ENCODE results near the gene PRKAG2.
"Not testable (repeated sequence)": the region's sequence is repeated elsewhere in the genome, so short reads cannot be mapped to it uniquely, and the experiment has no call there.

The PRKAG2 gene

DNA sequence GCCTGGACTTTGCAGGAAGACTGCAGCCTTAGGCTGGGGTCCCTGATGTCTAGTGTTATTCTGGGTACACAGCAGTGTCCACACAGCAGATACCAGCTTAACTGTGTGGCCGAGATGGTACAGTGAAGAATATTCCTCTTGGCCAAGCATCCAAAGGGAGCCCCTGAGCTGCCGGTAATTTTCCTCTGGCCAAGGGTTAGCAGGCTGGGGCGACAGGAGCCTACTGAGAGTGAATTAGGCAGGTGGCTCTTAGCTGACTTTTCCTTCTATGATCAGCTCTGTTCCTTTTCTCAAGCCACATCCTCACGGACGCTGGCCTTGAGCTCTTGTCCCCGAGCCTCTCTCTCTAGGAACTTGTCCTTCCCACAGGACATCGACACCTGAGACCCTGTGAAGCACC lies 29.8 kb downstream of the PRKAG2 start:
- DNase-seq (ENCODE audit: low read depth) = no peak
- TF ChIP-seq MYC (IDR thresholded peaks at IDR 0.05; ENCODE audit: low read depth, low read length) (no peak), POLR2A (IDR thresholded peaks at IDR 0.05; ENCODE audit: extremely low read depth, insufficient read length) (no peak)
- TF ChIP-seq, protein P1, sequence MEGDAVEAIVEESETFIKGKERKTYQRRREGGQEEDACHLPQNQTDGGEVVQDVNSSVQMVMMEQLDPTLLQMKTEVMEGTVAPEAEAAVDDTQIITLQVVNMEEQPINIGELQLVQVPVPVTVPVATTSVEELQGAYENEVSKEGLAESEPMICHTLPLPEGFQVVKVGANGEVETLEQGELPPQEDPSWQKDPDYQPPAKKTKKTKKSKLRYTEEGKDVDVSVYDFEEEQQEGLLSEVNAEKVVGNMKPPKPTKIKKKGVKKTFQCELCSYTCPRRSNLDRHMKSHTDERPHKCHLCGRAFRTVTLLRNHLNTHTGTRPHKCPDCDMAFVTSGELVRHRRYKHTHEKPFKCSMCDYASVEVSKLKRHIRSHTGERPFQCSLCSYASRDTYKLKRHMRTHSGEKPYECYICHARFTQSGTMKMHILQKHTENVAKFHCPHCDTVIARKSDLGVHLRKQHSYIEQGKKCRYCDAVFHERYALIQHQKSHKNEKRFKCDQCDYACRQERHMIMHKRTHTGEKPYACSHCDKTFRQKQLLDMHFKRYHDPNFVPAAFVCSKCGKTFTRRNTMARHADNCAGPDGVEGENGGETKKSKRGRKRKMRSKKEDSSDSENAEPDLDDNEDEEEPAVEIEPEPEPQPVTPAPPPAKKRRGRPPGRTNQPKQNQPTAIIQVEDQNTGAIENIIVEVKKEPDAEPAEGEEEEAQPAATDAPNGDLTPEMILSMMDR (IDR thresholded peaks at IDR 0.05; ENCODE audit: low read depth, low read length) = no peak
- TF ChIP-seq, protein P2, sequence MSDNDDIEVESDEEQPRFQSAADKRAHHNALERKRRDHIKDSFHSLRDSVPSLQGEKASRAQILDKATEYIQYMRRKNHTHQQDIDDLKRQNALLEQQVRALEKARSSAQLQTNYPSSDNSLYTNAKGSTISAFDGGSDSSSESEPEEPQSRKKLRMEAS (IDR thresholded peaks at IDR 0.05; ENCODE audit: low read depth, low read length) = no peak
- no peak overlapping the region for H3K4me3 ChIP-seq (ENCODE audit: low read depth, low read length)

DNA sequence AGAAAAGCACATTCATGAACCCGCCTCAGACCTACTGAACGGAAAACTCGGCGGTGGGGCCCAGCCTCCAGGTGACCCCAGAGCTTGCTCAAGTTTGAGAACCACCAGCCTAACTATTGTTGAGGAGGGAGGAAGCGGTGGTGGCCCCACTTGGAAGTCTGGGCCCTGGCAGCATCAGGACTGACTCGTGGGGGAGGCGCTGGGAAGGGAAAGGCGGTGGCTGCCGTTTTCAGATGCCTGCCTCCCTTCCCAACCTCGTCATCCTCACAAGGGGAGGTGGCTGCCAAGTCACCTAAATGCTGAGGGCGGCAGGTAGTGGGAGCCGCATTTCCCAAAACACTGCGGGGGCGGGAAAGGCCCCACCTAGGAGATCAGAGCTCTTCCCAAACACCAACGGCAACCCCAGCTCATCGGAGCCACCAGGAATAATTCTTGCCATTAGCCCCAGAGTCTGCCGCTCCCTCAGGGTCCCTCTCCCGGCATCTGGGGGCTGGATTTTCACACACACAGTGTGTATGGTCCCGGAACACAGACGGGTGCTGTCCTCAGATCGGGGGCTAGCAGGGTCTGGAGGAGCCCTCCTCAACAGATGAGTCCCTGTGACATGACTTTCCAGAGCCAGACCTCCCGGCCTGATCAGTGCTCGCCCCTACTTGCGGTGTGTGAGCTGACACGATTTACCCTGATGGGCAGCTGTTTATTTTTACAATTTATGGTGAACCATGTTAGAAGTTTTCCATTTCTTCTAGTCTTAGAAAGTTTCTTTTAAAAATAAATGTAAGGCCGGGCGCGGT lies 31.3 kb downstream of the PRKAG2 start:
- H3K4me3 ChIP-seq (ENCODE audit: low read depth, low read length) = no peak overlapping the region
- DNase-seq (ENCODE audit: low read depth) = no peak
- TF ChIP-seq, protein P1 (IDR thresholded peaks at IDR 0.05; ENCODE audit: low read depth, low read length) = no peak
- TF ChIP-seq, protein P2 (IDR thresholded peaks at IDR 0.05; ENCODE audit: low read depth, low read length) = no peak
- TF ChIP-seq POLR2A (IDR thresholded peaks at IDR 0.05; ENCODE audit: extremely low read depth, insufficient read length) = no peak
- no peak for TF ChIP-seq MYC (IDR thresholded peaks at IDR 0.05; ENCODE audit: low read depth, low read length)

DNA sequence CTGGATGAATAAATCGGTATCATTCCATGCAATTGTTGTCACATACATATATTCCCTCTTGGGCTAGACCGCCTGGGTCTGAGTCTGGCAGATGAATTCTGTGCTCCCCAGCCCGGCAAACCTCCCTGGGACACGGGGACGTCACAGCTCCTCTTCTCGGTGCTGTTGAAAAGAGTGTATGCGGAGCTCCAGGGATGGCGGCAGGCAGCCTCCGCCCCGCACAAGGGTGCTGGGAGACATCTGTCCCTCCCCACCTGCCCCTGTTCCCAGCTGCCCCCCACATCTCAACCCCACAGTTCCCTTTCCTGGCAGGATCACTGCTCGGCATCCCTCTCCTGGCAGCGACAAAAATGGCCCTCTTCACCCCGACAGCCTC lies 32.1 kb downstream of the PRKAG2 start:
- TF ChIP-seq, protein P2 (IDR thresholded peaks at IDR 0.05; ENCODE audit: low read depth, low read length) = no peak
- 0 out of 2 replicates have a peak, but pooled peaks have one; percentile 4 for TF ChIP-seq MYC (IDR thresholded peaks at IDR 0.05; ENCODE audit: low read depth, low read length)

DNA sequence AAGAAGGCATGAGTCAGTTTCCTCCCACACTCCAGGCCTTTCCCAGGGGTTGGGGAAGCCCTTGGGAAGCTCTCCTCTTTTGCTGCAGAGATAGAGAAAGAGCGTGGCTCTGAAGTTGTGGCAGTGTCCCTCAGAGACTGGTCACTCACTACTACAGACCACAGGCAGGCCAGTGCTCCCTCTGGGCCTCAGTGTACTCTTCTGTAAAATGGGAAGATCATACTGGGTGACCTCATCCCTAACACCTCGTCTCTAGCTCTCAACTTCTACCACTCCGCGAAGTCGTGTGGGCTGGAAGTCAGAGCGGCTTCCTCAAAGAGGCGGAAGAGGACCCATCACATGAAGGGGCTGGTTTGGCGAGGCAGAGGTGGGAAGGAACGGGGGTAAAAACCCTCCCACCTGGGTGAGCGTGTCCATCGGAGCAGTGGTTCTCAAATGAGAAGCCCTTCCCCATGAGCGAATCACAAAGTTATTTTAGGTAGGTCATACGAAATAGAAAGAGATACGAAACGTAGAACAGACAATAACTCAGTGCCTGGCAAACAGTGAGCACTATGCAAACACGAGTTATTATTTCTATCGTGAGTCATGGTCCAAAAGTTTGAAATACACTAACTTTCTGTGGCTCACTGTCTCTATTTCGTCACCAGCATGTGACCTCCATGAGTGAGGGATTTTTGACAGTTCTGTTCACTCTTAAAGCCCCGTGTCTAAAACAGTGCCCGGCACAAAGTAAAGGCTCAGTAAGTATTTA lies 32.7 kb downstream of the PRKAG2 start:
- DNase-seq (ENCODE audit: low read depth) = peak; percentile 38
- no peak overlapping the region for H3K4me3 ChIP-seq (ENCODE audit: low read depth, low read length)
- TF ChIP-seq, protein P1 (IDR thresholded peaks at IDR 0.05; ENCODE audit: low read depth, low read length) = no peak
- TF ChIP-seq POLR2A (IDR thresholded peaks at IDR 0.05; ENCODE audit: extremely low read depth, insufficient read length) = no peak
- TF ChIP-seq, protein P2 (IDR thresholded peaks at IDR 0.05; ENCODE audit: low read depth, low read length) = peak; percentile 65
- no peak for TF ChIP-seq MYC (IDR thresholded peaks at IDR 0.05; ENCODE audit: low read depth, low read length)

More for the DNA sequence above, 32.1 kb downstream of the PRKAG2 start:
- H3K4me3 ChIP-seq (ENCODE audit: low read depth, low read length) = no peak overlapping the region
- DNase-seq (ENCODE audit: low read depth) = no peak

DNA sequence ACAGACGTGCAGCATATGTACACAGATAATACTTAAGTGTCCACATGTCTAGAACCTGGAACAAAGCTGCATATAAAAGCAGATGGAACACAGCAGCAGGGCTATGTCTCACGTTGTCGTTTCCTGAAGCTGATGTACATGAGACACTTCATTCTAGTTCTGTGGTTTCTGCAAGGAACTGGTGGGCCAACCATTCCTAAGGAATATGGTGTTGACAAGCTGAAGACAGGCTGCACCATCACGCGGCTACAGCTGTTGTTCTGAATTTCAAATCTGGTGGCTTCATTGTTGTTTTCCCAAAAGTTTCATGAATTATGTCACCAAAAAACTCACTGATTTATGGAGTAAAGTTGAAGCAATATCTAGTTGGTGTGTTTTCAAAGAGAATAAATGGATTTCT lies 33.7 kb downstream of the PRKAG2 start:
- H3K4me3 ChIP-seq (ENCODE audit: low read depth, low read length) = no peak overlapping the region
- no peak for DNase-seq (ENCODE audit: low read depth)
- TF ChIP-seq POLR2A (IDR thresholded peaks at IDR 0.05; ENCODE audit: extremely low read depth, insufficient read length) = no peak
- TF ChIP-seq, protein P1 (IDR thresholded peaks at IDR 0.05; ENCODE audit: low read depth, low read length) = no peak
- TF ChIP-seq, protein P2 (IDR thresholded peaks at IDR 0.05; ENCODE audit: low read depth, low read length) = no peak

DNA sequence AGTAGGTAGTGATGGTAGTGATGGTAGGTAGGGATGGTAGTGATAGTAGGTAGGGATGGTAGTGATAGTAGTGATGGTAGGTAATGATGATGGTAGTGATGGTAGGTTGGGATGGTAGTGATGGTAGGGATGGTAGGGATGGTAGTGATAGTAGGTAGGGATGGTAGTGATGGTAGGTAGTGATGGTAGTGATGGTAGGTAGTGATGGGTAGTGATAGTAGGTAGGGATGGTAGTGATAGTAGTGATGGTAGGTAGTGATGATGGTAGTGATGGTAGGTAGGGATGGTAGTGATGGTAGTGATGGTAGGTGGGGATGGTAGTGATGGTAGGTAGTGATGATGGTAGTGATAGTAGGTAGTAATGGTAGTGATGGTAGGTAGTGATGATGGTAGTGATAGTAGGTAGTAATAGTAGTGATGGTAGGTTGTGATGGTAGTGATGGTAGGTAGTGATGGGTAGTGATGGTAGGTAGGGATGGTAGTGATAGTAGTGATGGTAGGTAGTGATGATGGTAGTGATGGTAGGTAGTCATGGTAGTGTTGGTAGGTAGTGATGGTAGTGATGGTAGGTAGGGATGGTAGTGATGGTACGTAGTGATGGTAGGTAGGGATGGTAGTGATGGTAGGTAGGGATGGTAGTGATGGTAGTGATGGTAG lies 35.4 kb downstream of the PRKAG2 start:
- H3K4me3 ChIP-seq (ENCODE audit: low read depth, low read length); DNase-seq (ENCODE audit: low read depth): not testable (repeated sequence)

All from NB4 (cell line).